Measurements from ENCODE around the gene MCEMP1. TPM values are rescaled to one million over a fixed set of nuclear protein-coding genes. Genes with fewer than 3 reads are reported as not detected.

MCEMP1 gene
- total RNA-seq, 1 donor from 2014 or later, result not detected

DNA sequence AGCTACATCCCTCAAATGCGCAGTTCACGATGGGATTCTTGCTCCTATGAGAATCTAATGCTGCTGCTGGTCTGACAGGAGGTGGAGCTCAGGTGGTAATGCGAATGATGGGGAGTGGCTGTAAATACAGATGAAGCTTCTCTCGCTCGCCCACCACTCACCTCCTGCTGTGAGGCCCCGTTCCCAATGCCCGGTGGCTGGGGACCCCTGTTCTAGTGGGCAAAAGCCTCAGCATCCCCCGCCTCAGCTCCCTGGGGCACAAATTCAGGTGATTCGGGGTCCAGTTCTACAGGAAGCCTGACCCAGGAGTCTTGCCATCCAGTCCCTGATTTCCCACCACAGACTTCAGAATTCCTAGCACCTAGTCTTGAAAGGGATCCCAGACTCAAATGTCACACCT lies 4.4 kb upstream of the MCEMP1 start:
- Histone ChIP-seq H3K9ac (no peak overlapping the region), H3K27me3 (peaks cover 99% of the 10 kb centered on the region), H3K4me3 (no peak overlapping the region), H3K4me2 (no peak overlapping the region), H3K36me3 (no peaks in the 10 kb centered on the region), H3K4me1 (peaks cover 7% of the 10 kb centered on the region), H4K20me1 (ENCODE audit: low read depth) (no peaks in the 10 kb centered on the region), H2AFZ (replicated peaks) (no peak overlapping the region), H3K9me3 (ENCODE audit: low read depth) (no peaks in the 10 kb centered on the region), H3F3A (ENCODE audit: low read depth) (peaks cover 4% of the 10 kb centered on the region), H3K27ac (no peak overlapping the region), H3K79me2 (ENCODE audit: low read depth) (no peaks in the 10 kb centered on the region)
- Mint-ChIP-seq H3K27me3 (ENCODE audit: insufficient read depth, low read depth) (peaks cover 42% of the 10 kb centered on the region), H3K27ac (no peak overlapping the region), H3K4me3 (no peak overlapping the region), H3K36me3 (no peaks in the 10 kb centered on the region), H3K9me3 (peaks cover 2% of the 10 kb centered on the region), H3K4me1 (peaks cover 5% of the 10 kb centered on the region)
- no peak for DNase-seq (ENCODE audit: low spot score)
- no peak for TF ChIP-seq EZH2 (IDR thresholded peaks at IDR 0.05)
- TF ChIP-seq, protein P1, sequence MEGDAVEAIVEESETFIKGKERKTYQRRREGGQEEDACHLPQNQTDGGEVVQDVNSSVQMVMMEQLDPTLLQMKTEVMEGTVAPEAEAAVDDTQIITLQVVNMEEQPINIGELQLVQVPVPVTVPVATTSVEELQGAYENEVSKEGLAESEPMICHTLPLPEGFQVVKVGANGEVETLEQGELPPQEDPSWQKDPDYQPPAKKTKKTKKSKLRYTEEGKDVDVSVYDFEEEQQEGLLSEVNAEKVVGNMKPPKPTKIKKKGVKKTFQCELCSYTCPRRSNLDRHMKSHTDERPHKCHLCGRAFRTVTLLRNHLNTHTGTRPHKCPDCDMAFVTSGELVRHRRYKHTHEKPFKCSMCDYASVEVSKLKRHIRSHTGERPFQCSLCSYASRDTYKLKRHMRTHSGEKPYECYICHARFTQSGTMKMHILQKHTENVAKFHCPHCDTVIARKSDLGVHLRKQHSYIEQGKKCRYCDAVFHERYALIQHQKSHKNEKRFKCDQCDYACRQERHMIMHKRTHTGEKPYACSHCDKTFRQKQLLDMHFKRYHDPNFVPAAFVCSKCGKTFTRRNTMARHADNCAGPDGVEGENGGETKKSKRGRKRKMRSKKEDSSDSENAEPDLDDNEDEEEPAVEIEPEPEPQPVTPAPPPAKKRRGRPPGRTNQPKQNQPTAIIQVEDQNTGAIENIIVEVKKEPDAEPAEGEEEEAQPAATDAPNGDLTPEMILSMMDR (IDR thresholded peaks at IDR 0.05), result no peak
- TF ChIP-seq EZH2phosphoT487 (IDR thresholded peaks at IDR 0.05), result no peak

DNA sequence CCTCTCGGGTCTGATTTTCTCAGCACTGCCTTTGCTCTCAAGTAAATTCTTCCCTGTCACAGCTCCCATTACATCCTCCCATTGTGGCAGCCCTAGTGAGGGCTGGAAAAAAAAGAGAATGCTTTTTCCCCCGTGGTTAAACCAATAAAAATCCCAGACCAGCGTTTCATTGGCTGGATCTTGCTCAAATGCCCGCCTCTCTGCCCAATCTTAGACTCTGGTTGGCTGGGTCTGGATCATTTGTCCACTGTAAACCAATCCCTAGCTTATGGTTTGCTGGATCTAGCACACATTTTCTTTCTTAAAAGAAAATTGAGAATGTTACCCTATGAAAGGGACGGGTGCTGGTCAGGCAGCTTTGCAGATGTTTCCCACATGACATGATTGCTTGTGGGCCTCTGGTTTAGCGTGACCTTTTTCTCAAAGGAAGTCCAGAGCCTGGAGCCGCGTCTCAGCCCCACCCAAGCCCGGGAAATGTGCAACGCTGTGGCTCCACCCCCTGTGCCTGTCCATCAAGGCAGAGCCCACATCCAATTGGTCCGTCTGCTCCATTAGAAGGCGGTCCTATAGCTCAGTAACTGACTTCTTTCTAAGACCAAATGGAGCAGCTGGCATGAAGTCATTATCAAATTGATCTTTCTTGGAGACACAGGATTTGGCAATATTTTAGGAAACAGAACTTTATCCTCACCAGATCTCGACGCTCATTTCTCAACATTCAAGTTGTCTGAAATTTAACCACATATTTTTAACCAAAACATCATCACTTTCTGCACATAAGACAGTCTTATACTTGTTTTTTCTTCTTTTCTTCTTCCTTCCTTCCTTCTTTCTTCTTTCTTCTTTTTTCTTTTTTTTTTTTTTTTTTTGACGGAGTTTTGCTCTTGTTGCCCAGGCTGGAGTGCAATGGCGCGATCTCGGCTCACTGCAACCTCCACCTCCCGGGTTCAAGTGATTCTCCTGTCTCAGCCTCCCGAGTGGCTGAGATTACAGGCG lies 2.6 kb upstream of the MCEMP1 start:
- H3K27ac Mint-ChIP-seq, result no peak overlapping the region
- no peak overlapping the region for H3K4me3 Mint-ChIP-seq
- Histone ChIP-seq H3K27ac (no peak overlapping the region), H4K20me1 (ENCODE audit: low read depth) (no peaks in the 10 kb centered on the region), H3K27me3 (peaks cover 99% of the 10 kb centered on the region), H3F3A (ENCODE audit: low read depth) (peaks cover 4% of the 10 kb centered on the region), H3K9me3 (ENCODE audit: low read depth) (no peaks in the 10 kb centered on the region), H3K9ac (no peak overlapping the region), H3K4me2 (no peak overlapping the region), H2AFZ (replicated peaks) (peak overlapping the region; percentile 34), H3K79me2 (ENCODE audit: low read depth) (no peaks in the 10 kb centered on the region), H3K4me1 (peaks cover 7% of the 10 kb centered on the region), H3K4me3 (no peak overlapping the region), H3K36me3 (no peaks in the 10 kb centered on the region)
- H3K27me3 Mint-ChIP-seq (ENCODE audit: insufficient read depth, low read depth), result peaks cover 51% of the 10 kb centered on the region
- TF ChIP-seq, protein P1 (IDR thresholded peaks at IDR 0.05), result no peak
- TF ChIP-seq EZH2phosphoT487 (IDR thresholded peaks at IDR 0.05) (no peak), EZH2 (IDR thresholded peaks at IDR 0.05) (no peak)
- peaks cover 8% of the 10 kb centered on the region for H3K4me1 Mint-ChIP-seq
- H3K9me3 Mint-ChIP-seq, result peaks cover 2% of the 10 kb centered on the region
- DNase-seq (ENCODE audit: low spot score), result peak; percentile 71
- H3K36me3 Mint-ChIP-seq, result no peaks in the 10 kb centered on the region

DNA sequence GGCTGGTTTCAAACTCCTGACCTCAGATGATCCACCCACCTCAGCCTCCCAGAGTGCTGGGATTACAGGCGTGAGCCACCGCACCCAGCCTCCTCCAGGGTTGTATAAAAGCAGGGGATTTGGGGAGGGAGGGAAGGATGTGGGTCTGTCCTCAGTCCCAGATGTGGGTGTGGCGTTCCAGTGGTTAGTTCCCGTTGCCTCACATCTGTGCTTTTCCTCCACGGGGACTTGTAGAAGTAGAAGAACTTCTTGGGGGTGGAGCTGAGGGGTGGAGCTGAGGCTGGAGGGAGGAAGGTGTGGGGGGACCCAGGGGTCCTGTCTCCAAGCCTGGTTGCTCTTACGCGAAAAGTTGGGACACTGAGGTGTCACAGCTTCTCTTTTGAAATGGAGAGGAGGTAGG lies 514 bp upstream of the MCEMP1 start:
- DNase-seq (ENCODE audit: low spot score), result no peak
- H3K27ac Mint-ChIP-seq, result no peak overlapping the region
- peaks cover 88% of the 10 kb centered on the region for H3K27me3 ChIP-seq
- H3K36me3 ChIP-seq, result no peaks in the 10 kb centered on the region
- no peak overlapping the region for H3K4me3 ChIP-seq
- H3K27ac ChIP-seq, result no peak overlapping the region
- H2AFZ ChIP-seq (replicated peaks), result no peak overlapping the region
- H3K27me3 Mint-ChIP-seq (ENCODE audit: insufficient read depth, low read depth), result peaks cover 42% of the 10 kb centered on the region
- no peak overlapping the region for H3K9ac ChIP-seq
- peaks cover 9% of the 10 kb centered on the region for H3K4me1 Mint-ChIP-seq
- H3K9me3 Mint-ChIP-seq, result peaks cover 2% of the 10 kb centered on the region
- TF ChIP-seq EZH2phosphoT487 (IDR thresholded peaks at IDR 0.05) (no peak), EZH2 (IDR thresholded peaks at IDR 0.05) (no peak)
- TF ChIP-seq, protein P1 (IDR thresholded peaks at IDR 0.05), result no peak
- H3K4me2 ChIP-seq, result no peak overlapping the region
- H3K9me3 ChIP-seq (ENCODE audit: low read depth), result no peaks in the 10 kb centered on the region
- H3K4me1 ChIP-seq, result no peaks in the 10 kb centered on the region
- H3K4me3 Mint-ChIP-seq, result no peak overlapping the region
- no peaks in the 10 kb centered on the region for H3K36me3 Mint-ChIP-seq
- no peaks in the 10 kb centered on the region for H4K20me1 ChIP-seq (ENCODE audit: low read depth)
- peaks cover 6% of the 10 kb centered on the region for H3K79me2 ChIP-seq (ENCODE audit: low read depth)
- no peaks in the 10 kb centered on the region for H3F3A ChIP-seq (ENCODE audit: low read depth)

Data from neural progenitor cell (in vitro differentiated cells).